Hepatocyte (in vitro differentiated cells): ENCODE data around the gene COMP. TPM values are rescaled to one million over a fixed set of nuclear protein-coding genes. Genes with fewer than 3 reads are reported as not detected.

Source experiments
- DNase-seq: peaks from one replicate; pipeline ENCODE4 v3.0.0-alpha.2; 2016; ENCODE audit warnings: low spot score
- H2AFZ ChIP-seq: fragments of 200-600 bp; sonication (generic); 2 replicates; pipeline ENCODE4 v1.6.0; 2016; ENCODE audit warnings: antibody characterized with exemption, mild to moderate bottlenecking
- H3K27ac ChIP-seq: fragments of 200-600 bp; sonication (generic); 2 replicates; pipeline ENCODE4 v1.5.1; 2016; ENCODE audit warnings: mild to moderate bottlenecking
- H3K27me3 ChIP-seq: fragments of 200-600 bp; sonication (generic); 2 replicates; pipeline ENCODE4 v1.6.1; 2016
- H3K36me3 ChIP-seq: fragments of 200-600 bp; sonication (generic); replicated peaks from 2 replicates; pipeline ENCODE4 v1.5.1; 2016; ENCODE audit warnings: low read depth; ENCODE audit not compliant: insufficient read depth
- H3K4me1 ChIP-seq: fragments of 200-600 bp; sonication (generic); 2 replicates; pipeline ENCODE4 v1.5.1; 2016; ENCODE audit warnings: mild to moderate bottlenecking, moderate library complexity; ENCODE audit not compliant: insufficient read depth
- H3K4me2 ChIP-seq: fragments of 200-600 bp; sonication (generic); 2 replicates; pipeline ENCODE4 v1.6.0; 2016
- H3K4me3 ChIP-seq: fragments of 200-600 bp; sonication (generic); 2 replicates; pipeline ENCODE4 v1.5.1; 2016; ENCODE audit warnings: mild to moderate bottlenecking
- H3K79me2 ChIP-seq: fragments of 200-600 bp; sonication (generic); 2 replicates; pipeline ENCODE4 v1.6.0; 2017; ENCODE audit warnings: mild to moderate bottlenecking
- H3K9me2 ChIP-seq: fragments of 200-600 bp; sonication (generic); replicated peaks from 2 replicates; pipeline ENCODE4 v1.6.0; 2017; ENCODE audit warnings: mild to moderate bottlenecking; ENCODE audit not compliant: insufficient read depth
- H3K9me3 ChIP-seq: fragments of 200-600 bp; sonication (generic); 2 replicates; pipeline ENCODE4 v1.5.1; 2016; ENCODE audit warnings: low read depth, mild to moderate bottlenecking
- H4K20me1 ChIP-seq: fragments of 200-600 bp; sonication (generic); 2 replicates; pipeline ENCODE4 v1.6.0; 2016; ENCODE audit warnings: mild to moderate bottlenecking; ENCODE audit not compliant: insufficient read depth, poor library complexity, severe bottlenecking
- CTCF ChIP-seq: fragments of 200-600 bp; sonication (generic); IDR thresholded peaks from 2 replicates; pipeline ENCODE4 v1.5.1; 2016; ENCODE audit warnings: antibody characterized with exemption, mild to moderate bottlenecking; ENCODE audit not compliant: poor library complexity
- EZH2 ChIP-seq: fragments of 200-600 bp; sonication (generic); IDR thresholded peaks from 2 replicates; pipeline ENCODE4 v1.6.1; 2016; ENCODE audit warnings: antibody characterized with exemption, mild to moderate bottlenecking, borderline replicate concordance
- EZH2phosphoT487 ChIP-seq: fragments of 200-600 bp; sonication (generic); IDR thresholded peaks from one replicate; pipeline ENCODE4 v1.6.1; 2018; ENCODE audit warnings: antibody characterized with exemption, mild to moderate bottlenecking, low read depth, moderate library complexity; ENCODE audit not compliant: unreplicated experiment, severe bottlenecking
- WGBS: methylation state at CpG from one replicate; pipeline ENCODE4 v1.1.6; 2016; ENCODE audit warnings: low lambda C conversion rate; ENCODE audit errors: missing lambda C conversion rate; 5-methylcytosine and 5-hydroxymethylcytosine counted together
- polyA plus RNA-seq: library from polyadenylated mRNA; unstranded; fragments of >200 nt; fragmentation: Nextera tagmentation; extraction: Ambion mirVana; gene quantifications from 2 replicates; pipeline ENCODE4 v1.2.1, GENCODE V29; 2016
- total RNA-seq: library from RNA; depleted of rRNA; stranded (reverse); fragments of >200 nt; gene quantifications from 2 replicates; pipeline ENCODE4 v1.2.3, GENCODE V29; 2014

Gene COMP
- total and polyA plus RNA-seq, 2 experiments from 2014 or later, result 2.8 to 16.3 TPM

- H3K36me3 ChIP-seq, result no peaks in the 10 kb centered on the region
- no peaks in the 10 kb centered on the region for H3K79me2 ChIP-seq
- no peak for TF ChIP-seq EZH2
- TF ChIP-seq CTCF, result peak; percentile 21
- H3K4me3 ChIP-seq, result no peak overlapping the region
- H3K4me1 ChIP-seq, result peaks cover 14% of the 10 kb centered on the region
- peak overlapping the region; percentile 66 for H3K27ac ChIP-seq
- H3K9me2 ChIP-seq, result no peaks in the 10 kb centered on the region
- 45% methylated on average over 22 of the region's 22 CpGs for WGBS
- no peaks in the 10 kb centered on the region for H3K9me3 ChIP-seq
- H4K20me1 ChIP-seq, result no peaks in the 10 kb centered on the region
- no peak overlapping the region for H2AFZ ChIP-seq
- H3K4me2 ChIP-seq, result peak overlapping the region; percentile 63
- H3K27me3 ChIP-seq, result peaks cover 12% of the 10 kb centered on the region
- peak; percentile 81 for DNase-seq
Observed at GRCh38 chr19:18798384-18799352, 7.6 kb upstream of the COMP start.

- H3K27me3 ChIP-seq, result peaks cover 25% of the 10 kb centered on the region
Observed at GRCh38 chr19:18796239-18796638, 5.1 kb upstream of the COMP start.

GRCh38 chr19:18795540-18795939 lies 4.4 kb upstream of the COMP start:
- H3K9me3 ChIP-seq, result no peaks in the 10 kb centered on the region

More at GRCh38 chr19:18796239-18796638, 5.1 kb upstream of the COMP start:
- WGBS, result 87% methylated on average over 2 of the region's 2 CpGs
- H3K79me2 ChIP-seq, result no peaks in the 10 kb centered on the region
- no peak overlapping the region for H3K27ac ChIP-seq
- DNase-seq, result no peak
- H3K4me3 ChIP-seq, result no peak overlapping the region
- no peaks in the 10 kb centered on the region for H3K9me2 ChIP-seq
- peaks cover 14% of the 10 kb centered on the region for H3K4me1 ChIP-seq
- no peaks in the 10 kb centered on the region for H4K20me1 ChIP-seq
- no peaks in the 10 kb centered on the region for H3K36me3 ChIP-seq
- H3K4me2 ChIP-seq, result no peak overlapping the region
- no peak for TF ChIP-seq CTCF
- no peak for TF ChIP-seq EZH2
- TF ChIP-seq EZH2phosphoT487, result no peak
- no peaks in the 10 kb centered on the region for H3K9me3 ChIP-seq
- no peak overlapping the region for H2AFZ ChIP-seq

More at GRCh38 chr19:18795540-18795939, 4.4 kb upstream of the COMP start:
- H3K27me3 ChIP-seq, result peaks cover 31% of the 10 kb centered on the region
- H3K4me1 ChIP-seq, result peaks cover 15% of the 10 kb centered on the region
- no peaks in the 10 kb centered on the region for H4K20me1 ChIP-seq
- no peak overlapping the region for H3K27ac ChIP-seq
- H3K79me2 ChIP-seq, result no peaks in the 10 kb centered on the region
- H2AFZ ChIP-seq, result no peak overlapping the region
- DNase-seq, result peak; percentile 67
- no peaks in the 10 kb centered on the region for H3K9me2 ChIP-seq
- no peak overlapping the region for H3K4me3 ChIP-seq
- WGBS, result 41% methylated on average over 21 of the region's 21 CpGs
- H3K36me3 ChIP-seq, result no peaks in the 10 kb centered on the region
- no peak for TF ChIP-seq EZH2phosphoT487
- TF ChIP-seq EZH2, result no peak
- TF ChIP-seq CTCF, result no peak
- peak overlapping the region; percentile 36 for H3K4me2 ChIP-seq
